GM21367 (cell line): ENCODE results near the gene TXNRD3.

ENCODE experiments used
- ATAC-seq: cut with Tn5 transposase; IDR thresholded peaks from one replicate; pipeline ENCODE4 v1.9.1; 2021; ENCODE audit not compliant: unreplicated experiment

TXNRD3 gene

DNA sequence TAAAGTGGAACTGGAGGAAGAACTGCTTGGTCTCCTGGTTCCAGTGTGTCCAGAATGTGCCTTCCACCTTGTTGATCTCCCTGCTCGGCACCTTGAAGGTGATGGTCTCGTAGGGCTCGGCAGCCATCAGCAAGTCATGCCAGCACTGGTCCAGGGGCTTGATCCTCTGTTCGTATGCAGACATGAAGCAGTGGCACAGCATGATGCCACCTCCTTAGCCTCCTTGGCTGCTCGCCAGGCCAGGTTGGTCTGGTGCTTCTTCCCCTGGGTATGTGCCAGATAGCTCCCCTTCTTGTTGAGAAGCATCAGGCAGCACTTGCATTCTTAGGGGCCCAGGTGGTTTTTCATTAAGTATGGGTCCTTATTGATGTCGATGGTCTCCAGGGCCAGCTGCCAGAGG is 17.8 kb upstream of the TXNRD3 start:
- no peak for ATAC-seq

GRCh38 chr3:126672340-126672739 is 17.4 kb upstream of the TXNRD3 start:
- no peak for ATAC-seq

- no peak for ATAC-seq
Observed at GRCh38 chr3:126671521-126671920, 16.6 kb upstream of the TXNRD3 start.

DNA sequence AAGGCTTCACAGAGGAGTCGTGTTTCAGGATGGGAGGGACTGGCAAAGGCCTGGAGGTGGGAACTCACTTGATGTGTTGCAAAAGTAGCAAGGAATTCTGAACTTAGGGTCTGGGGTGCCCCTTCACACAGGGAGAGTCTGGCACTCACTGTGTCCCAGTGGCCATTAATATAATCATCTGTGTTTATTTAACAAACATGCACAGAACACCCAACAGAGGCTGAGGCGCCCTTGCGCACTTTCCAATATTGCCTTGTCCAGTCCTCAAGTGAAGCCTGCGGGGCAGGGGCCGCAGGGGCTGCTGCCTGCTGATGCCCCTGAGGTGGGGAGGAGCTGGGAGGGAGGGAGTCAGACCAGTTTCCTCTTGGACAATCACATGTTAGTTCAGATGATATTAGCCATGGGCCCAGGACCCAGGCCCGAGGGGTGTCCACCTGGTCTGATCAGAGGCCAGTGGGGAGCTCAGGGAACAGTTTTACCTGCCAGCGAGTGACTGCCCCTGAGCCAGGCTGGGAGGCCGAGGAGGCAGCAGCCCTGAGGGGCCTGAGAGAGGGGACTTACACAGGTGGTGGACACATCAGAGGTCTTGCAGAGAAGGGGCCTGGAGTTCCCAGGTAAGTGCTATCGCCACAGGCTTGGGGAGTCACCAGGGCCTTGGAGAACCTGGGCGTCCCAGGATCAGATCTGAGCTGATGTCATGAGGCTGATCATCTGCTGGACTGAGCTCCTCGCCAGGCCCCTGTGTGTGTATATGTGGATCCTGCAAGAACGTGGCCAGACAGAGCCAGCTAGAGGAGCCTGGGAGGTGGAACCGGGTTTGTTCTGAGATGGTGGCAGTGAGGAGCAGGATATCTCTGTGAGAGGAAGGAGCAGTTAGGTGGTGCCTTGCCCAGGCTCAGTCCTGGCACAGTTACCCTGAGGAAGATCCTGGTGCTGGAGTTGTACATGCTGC is 13.8 kb upstream of the TXNRD3 start:
- no peak for ATAC-seq

DNA sequence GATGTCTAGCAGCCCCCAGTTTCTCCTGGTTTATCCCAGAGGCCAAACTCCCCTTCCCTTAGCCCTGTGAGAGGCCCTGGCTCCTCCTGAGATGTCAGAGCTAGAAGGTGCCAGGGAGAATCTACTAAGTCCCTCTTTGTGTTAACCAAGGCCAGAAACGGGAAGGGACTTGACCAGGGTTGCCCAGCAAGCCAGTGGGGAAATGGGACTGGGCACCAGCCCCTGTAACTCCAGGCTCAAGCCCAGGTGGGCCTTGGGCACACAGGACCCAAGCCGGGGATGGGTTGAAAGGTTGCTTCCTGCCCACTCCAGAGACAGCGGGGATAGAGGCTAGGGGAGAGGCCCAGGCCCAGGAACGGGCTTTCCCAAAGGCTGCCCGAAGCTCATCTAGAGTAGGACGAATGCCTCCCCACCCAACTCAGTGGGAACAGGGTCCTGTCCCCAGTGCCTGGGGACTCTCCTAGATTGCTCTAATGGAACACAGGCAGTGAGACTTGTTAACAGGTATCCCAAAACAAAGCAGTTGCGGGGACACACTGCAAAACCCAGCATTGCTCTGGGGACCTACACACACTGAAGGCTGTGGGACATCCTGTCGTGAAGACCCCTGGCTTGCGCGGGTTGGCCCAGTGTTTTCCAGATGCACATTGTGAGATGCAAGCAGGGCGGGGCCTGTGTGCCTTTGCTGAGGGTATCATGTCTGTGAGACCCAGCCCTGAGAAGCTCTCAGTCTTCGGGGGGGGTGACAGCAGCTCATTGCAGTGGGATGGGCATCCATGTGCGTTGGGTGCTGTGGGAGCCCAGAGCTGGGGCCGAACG is 12.9 kb upstream of the TXNRD3 start:
- ATAC-seq = no peak

DNA sequence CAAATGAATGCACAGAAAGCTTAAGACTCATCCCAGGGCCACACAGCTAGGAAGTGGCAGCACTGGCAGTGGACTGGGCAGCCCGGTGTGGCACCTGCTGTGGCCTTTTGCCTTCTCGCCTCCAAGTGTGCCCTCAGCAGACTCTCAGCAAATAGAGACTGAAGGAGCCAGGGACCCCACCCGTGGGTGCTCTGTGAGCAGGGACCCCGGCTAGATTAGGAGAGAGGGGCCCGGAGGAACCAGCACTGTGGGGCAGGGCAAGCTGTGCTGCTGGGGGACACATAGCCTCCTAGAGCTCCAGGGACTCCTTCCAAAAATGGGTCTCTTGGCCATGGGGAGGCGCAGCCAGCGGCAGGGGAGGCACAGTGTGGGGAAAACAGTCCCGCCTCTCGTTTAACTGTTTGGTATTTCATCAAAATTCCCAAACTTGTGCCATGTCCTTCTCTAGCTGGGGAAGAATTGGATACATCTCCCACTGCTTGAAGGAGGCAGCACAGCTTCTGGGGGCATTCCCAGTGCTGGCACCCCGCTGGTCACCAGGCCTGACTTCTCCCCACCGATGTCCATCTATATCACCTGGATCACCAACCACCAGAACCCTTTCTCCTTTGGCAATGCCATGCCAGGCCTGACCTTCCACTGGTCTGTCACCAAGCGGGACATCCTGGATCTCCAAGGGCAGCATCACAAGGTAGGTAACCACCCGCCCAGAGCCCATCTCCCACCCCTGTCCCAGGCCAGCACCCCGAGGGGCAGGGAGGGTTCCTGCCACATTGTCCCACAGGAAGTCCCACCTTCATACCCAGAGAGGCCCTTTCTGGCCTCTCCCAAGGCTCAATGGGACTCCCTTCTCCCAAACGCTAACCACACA is 12.0 kb upstream of the TXNRD3 start:
- ATAC-seq = no peak

- ATAC-seq = no peak
Observed at GRCh38 chr3:126665959-126666657, 11.2 kb upstream of the TXNRD3 start.

DNA sequence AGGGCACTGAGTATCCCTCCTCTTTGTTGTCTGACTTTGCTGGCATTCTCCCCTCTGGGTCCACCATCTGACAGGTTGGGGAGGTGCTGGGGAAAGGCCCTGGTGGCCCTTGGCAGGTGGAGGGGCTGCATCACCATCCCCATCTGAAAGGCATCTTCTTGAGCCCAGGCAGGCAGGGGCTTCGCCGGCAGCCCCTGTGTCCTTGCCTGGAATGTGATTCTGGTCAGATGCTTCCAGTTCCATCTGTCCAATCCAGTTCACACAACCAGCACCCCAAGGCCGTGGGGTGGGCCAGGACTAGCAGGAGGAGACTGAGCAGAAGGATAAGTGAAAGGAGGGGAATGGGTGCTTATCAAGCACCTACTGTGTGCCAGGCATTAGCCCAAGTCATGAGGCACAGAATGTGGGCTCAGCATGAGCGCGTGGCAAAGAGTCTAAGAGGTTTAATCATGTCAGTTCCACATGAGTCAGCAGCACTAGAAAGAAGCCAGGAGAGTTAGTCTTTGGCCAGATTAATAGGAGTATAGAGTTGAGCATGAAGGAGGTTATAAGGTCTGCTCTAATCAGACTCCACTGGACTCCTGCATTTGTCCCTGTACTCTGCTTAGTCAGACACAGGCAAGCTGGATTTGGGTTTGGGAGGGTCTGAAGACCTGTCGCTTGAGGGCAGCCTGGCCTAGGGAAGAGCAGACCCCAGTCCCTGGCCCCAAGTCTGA is 10.5 kb upstream of the TXNRD3 start:
- no peak for ATAC-seq

GRCh38 chr3:126664591-126665214 is 9.8 kb upstream of the TXNRD3 start:
- no peak for ATAC-seq

DNA sequence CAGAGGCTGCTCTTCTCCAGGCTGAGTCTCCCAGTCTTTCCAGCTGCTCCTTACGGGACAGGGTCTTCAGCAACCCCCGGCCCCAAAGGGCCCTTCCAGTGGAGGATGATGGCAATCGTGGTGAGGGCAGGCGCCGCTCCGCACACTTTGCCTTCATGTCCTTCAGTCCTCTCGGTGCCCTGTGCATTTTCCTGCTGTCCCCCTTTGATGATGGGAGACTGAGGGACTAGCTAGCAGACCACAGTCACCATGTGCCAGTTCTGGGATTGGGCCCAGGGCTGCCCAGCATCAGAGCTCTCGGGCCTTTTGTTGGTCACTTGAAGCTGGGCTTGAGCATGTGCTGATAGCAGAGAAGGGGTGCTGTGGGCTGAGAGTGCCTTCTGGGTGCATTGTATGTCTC is 8.8 kb upstream of the TXNRD3 start:
- no peak for ATAC-seq

- ATAC-seq = no peak
Observed at GRCh38 chr3:126663257-126663656, 8.3 kb upstream of the TXNRD3 start.

GRCh38 chr3:126661532-126662364 is 6.8 kb upstream of the TXNRD3 start:
- ATAC-seq = no peak

- ATAC-seq = no peak
Observed at GRCh38 chr3:126659915-126660886, 5.3 kb upstream of the TXNRD3 start.

DNA sequence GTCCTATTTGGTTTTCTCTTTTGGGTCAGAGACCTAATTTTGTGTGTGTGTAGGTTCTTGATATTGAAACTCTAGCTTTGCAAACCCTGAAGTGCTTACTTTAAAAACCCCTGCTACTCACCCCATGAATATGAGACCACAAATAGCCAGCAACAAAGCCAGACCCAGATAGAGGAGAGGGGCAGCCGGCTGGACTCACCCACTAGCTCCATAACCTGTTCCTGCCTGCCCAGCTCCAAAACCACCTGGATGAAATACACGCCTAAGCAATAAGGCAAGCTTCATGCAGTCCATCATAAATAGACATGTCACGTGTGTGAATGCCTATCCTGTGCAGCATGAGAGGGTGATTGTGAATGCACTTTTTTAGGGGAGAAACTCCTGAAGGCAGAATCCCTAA is 3.7 kb upstream of the TXNRD3 start:
- no peak for ATAC-seq

DNA sequence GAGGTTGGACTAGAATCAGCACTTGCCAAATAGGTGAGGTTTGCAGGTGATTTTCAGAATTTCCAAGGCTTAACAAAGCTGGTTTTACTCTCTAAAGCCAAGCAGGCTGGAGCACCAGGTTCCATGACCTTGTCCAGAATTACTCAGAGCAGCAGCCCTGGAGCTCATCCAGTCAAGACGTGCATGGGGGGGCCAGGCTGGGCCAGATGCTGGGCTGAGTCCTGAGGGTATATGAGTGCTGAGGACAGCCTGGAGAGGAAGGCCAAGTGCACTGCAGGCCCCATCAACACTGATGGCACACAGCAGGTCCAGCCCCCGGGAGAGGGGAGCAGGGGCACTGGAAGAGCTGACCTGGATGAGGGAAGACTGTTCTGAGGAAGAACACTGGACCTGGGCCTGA is 3.0 kb upstream of the TXNRD3 start:
- no peak for ATAC-seq

- ATAC-seq = no peak
Observed at GRCh38 chr3:126656371-126657134, 1.6 kb upstream of the TXNRD3 start.

DNA sequence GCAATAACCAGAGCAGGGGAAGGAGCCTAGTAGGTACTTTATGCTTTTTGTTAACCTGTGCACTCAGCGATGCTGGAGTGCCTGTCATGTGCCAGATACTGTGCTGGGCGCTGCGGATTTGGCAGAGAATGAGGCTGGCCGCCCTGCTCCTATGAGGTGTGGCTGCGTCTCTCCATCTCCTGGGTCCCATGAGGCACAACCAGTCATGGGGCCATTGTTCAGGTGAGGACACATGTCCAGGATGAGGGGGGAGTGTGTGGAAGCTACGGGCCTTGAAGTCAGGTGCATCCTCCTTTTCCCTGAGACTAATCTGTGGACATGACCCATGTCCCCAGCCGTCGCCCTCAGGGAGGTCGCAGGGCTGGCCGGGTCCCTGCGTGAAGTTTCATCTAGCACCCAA is 963 bp upstream of the TXNRD3 start:
- ATAC-seq = no peak
